IPS-18a (cell line): Measurements from ENCODE around the gene RETSAT.
"Not testable (repeated sequence)": the region's sequence is repeated elsewhere in the genome, so short reads cannot be mapped to it uniquely, and the experiment has no call there.

ENCODE experiments used
- H3K27ac ChIP-seq: one replicate; pipeline ENCODE4 v1.5.1; 2013; ENCODE audit warnings: low read length
- H3K27me3 ChIP-seq: one replicate; pipeline ENCODE4 v1.6.1; 2013; ENCODE audit warnings: mild to moderate bottlenecking, low read length; ENCODE audit not compliant: control insufficient read depth, insufficient read depth
- H3K36me3 ChIP-seq: one replicate; pipeline ENCODE4 v1.6.1; 2013; ENCODE audit warnings: low read depth, low read length; ENCODE audit not compliant: control insufficient read depth
- H3K4me1 ChIP-seq: one replicate; pipeline ENCODE4 v1.6.1; 2013; ENCODE audit warnings: low read depth, low read length; ENCODE audit not compliant: control insufficient read depth
- H3K4me3 ChIP-seq: one replicate; pipeline ENCODE4 v1.5.1; 2013; ENCODE audit warnings: low read length
- H3K9ac ChIP-seq: one replicate; pipeline ENCODE4 v1.6.1; 2013; ENCODE audit warnings: mild to moderate bottlenecking, low read length, moderate library complexity
- H3K9me3 ChIP-seq: one replicate; pipeline ENCODE4 v1.6.1; 2013; ENCODE audit warnings: low read depth, low read length; ENCODE audit not compliant: control insufficient read depth

Gene RETSAT

GRCh38 chr2:85344356-85344954 is 9.9 kb downstream of the RETSAT start:
- Histone ChIP-seq H3K27me3 (no peaks in the 10 kb centered on the region), H3K27ac (no peak overlapping the region), H3K9me3 (no peaks in the 10 kb centered on the region), H3K9ac (no peak overlapping the region), H3K4me3 (no peak overlapping the region), H3K36me3 (peaks cover 10% of the 10 kb centered on the region), H3K4me1 (no peaks in the 10 kb centered on the region)

DNA sequence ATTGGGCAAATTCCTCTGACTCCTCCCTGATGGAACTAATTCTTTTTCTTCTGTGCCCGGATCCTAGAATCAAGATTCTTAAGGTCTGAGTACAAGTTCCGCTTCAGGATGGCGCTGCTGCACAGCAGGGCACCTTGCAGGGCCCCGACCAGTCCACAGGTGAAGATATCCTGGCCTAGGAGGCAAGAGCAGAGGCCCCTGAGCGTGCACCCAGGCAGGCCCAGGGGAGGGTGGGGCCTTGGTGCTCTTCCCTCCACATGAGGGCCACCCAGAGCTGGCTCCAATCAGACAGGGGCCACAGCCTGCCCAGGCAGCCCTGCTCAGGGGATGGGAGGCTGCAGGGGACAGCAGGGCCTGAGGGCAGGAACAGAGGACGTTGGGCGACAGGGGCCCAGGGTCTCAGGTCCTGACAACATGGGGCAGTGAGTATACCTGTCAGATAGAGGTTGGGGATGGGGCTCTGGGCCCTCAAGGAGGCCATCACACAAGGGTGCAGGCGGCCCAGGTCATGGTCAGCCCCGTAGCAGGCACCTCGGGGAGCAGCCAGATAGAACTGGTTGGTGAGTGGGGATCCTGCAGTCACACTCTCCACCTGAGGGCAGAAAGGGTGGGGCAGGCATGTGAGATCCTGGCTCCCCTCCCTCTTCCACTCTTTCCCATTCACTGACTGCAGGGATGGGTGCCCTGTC is 11.0 kb downstream of the RETSAT start:
- H3K36me3 ChIP-seq, H3K9me3 ChIP-seq, H3K4me3 ChIP-seq, H3K27me3 ChIP-seq, H3K27ac ChIP-seq, H3K4me1 ChIP-seq, H3K9ac ChIP-seq: not testable (repeated sequence)

- no peaks in the 10 kb centered on the region for H3K27me3 ChIP-seq
- H3K4me3 ChIP-seq: no peak overlapping the region
- H3K9me3 ChIP-seq: no peaks in the 10 kb centered on the region
- H3K4me1 ChIP-seq: no peaks in the 10 kb centered on the region
- no peak overlapping the region for H3K9ac ChIP-seq
- H3K36me3 ChIP-seq: peaks cover 6% of the 10 kb centered on the region
- no peak overlapping the region for H3K27ac ChIP-seq
These were observed 12.2 kb downstream of the RETSAT start for GRCh38 chr2:85342156-85342555.

DNA sequence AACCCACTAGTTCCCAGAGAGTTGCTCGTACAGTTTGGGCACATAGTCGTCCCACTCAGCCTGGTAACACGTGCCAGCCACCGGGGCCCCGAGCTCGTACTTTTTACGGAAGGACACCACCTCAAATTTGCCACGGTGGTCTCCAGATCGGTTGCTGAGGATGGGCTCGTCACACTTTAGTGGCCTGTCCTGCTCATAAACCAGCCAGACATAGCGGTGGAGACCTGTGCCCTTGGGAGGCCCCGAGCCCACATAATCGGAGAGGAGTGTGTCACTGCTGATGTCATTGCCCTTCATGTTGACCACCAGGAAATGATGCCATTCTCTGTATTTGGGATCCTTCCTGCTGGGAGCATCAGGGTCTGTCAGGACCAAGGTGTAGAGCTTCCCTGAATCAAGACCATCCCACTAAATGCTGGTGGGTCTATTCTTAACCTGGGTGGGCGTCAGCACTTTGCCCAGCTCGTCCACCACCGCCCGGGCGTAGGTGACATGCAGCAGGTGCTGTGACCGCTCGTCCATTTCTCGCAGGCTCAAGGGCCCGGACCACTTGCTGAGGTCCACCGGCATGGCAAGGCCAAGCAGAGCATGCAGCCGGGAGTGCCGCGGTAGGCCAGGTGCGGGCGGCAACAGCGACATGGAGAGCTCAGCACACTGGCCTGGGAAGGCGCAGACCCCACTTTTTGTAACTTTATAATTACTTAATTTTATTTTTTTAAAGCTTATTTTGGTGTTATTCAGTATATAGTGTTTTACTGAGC is 12.9 kb downstream of the RETSAT start:
- H3K4me3 ChIP-seq: no peak overlapping the region
- H3K27ac ChIP-seq: no peak overlapping the region
- H3K36me3 ChIP-seq: peaks cover 6% of the 10 kb centered on the region
- no peaks in the 10 kb centered on the region for H3K4me1 ChIP-seq
- H3K9ac ChIP-seq: no peak overlapping the region
- no peaks in the 10 kb centered on the region for H3K9me3 ChIP-seq
- H3K27me3 ChIP-seq: no peaks in the 10 kb centered on the region

- Histone ChIP-seq H3K4me3 (no peak overlapping the region), H3K27ac (no peak overlapping the region), H3K9ac (no peak overlapping the region), H3K27me3 (no peaks in the 10 kb centered on the region), H3K4me1 (no peaks in the 10 kb centered on the region), H3K36me3 (no peaks in the 10 kb centered on the region), H3K9me3 (no peaks in the 10 kb centered on the region)
These were observed 14.1 kb downstream of the RETSAT start for GRCh38 chr2:85340034-85340892.

DNA sequence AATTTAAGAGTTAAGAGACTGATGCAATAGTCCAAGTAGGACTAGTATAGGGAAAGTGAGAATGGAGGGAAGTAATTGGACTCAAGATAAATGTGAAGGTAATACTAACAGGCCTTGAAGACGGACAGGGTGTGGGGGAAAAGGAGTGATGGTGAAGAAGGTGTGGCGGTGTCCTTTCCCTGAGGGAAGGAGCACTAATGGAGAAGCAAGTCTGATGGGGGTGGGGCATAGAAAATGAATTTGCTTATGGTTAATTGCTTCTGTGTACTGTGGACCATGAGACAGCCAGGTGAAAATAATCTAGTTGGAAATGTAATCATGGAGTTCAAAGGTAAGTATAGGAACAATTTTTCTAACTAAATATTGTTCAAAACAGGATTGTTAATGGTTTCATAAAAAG is 19.4 kb downstream of the RETSAT start:
- Histone ChIP-seq H3K9me3 (no peaks in the 10 kb centered on the region), H3K4me3 (no peak overlapping the region), H3K36me3 (no peaks in the 10 kb centered on the region), H3K9ac (no peak overlapping the region), H3K27ac (no peak overlapping the region), H3K4me1 (no peaks in the 10 kb centered on the region), H3K27me3 (no peaks in the 10 kb centered on the region)

GRCh38 chr2:85333877-85334276 is 20.5 kb downstream of the RETSAT start:
- not testable (repeated sequence) for H3K27me3 ChIP-seq, H3K4me3 ChIP-seq, H3K36me3 ChIP-seq, H3K9me3 ChIP-seq, H3K9ac ChIP-seq, H3K4me1 ChIP-seq, H3K27ac ChIP-seq

GRCh38 chr2:85330839-85331636 is 23.3 kb downstream of the RETSAT start:
- no peaks in the 10 kb centered on the region for H3K9me3 ChIP-seq
- no peaks in the 10 kb centered on the region for H3K27me3 ChIP-seq
- peaks cover 8% of the 10 kb centered on the region for H3K4me1 ChIP-seq
- no peaks in the 10 kb centered on the region for H3K36me3 ChIP-seq
- H3K9ac ChIP-seq: no peak overlapping the region
- no peak overlapping the region for H3K27ac ChIP-seq
- H3K4me3 ChIP-seq: no peak overlapping the region

DNA sequence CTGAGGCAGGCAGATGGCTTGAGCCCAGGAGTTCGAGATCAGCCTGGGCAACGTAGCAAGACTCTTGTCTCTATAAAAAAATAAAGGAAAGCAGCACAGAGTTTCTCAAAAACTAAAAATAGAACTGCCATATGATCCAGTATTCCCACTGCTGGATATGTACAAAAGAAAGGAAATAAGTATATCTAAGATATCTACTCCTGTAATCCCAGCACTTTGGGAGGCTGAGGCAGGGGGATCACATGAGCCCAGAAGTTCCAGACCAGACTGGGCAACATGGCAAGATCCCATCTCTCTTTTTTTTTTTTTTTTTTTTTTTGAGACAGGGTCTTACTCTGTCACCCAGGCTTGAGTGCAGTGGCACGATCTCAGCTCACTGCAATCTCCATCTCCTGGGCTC is 24.6 kb downstream of the RETSAT start:
- H3K9ac ChIP-seq, H3K27me3 ChIP-seq, H3K4me3 ChIP-seq, H3K36me3 ChIP-seq, H3K9me3 ChIP-seq, H3K27ac ChIP-seq: not testable (repeated sequence)
- peaks cover 11% of the 10 kb centered on the region for H3K4me1 ChIP-seq

- H3K9ac ChIP-seq: no peak overlapping the region
These were observed 25.1 kb downstream of the RETSAT start for GRCh38 chr2:85329181-85329651.

More at GRCh38 chr2:85329181-85329651, 25.1 kb downstream of the RETSAT start:
- peaks cover 11% of the 10 kb centered on the region for H3K4me1 ChIP-seq
- H3K36me3 ChIP-seq: peaks cover 5% of the 10 kb centered on the region
- H3K4me3 ChIP-seq: no peak overlapping the region
- no peaks in the 10 kb centered on the region for H3K9me3 ChIP-seq
- H3K27ac ChIP-seq: no peak overlapping the region
- H3K27me3 ChIP-seq: no peaks in the 10 kb centered on the region
